ENCODE results near the gene COBL.
"Not testable (repeated sequence)": the region's sequence is repeated elsewhere in the genome, so short reads cannot be mapped to it uniquely, and the experiment has no call there.

Gene COBL

GRCh38 chr7:51230723-51231122, 85.9 kb downstream of the COBL start:
- DNase-seq (ENCODE audit: low read depth): no peak

GRCh38 chr7:51230324-51230625, 86.3 kb downstream of the COBL start:
- no peak for DNase-seq (ENCODE audit: low read depth)

DNA sequence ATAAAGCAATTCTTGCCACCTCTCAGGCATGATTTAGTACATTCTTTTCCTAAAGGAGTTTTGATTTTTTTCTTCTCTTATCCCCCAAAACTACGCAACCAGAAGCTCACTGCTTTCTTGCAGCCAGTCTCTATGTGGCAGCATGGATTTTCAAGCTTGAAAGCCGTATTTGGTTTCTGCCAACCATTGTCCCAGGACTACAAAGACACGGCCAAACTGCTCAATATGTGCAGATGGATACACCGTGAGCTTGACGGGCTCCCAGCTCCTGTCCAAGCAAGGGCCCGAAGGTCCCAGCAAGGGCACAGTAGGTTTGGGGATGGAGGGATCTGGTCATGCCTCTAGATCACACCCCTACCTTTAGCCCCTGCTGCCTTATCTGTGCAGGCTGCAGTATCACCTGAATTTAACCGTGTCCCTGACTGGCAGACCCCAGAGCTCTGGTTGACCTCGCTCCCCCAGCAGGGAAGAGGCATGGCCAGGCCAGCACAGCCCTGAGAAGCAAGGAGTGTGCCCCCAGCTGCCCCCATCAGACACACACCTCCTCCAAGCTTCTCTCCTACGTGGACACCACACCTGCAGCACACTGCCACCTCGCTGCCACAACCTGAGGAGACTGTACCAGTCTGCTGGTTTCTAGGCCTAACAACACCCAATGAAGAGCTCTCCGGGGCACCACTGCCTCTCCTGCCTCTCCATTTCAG, 86.8 kb downstream of the COBL start:
- no peak for DNase-seq (ENCODE audit: low read depth)

DNA sequence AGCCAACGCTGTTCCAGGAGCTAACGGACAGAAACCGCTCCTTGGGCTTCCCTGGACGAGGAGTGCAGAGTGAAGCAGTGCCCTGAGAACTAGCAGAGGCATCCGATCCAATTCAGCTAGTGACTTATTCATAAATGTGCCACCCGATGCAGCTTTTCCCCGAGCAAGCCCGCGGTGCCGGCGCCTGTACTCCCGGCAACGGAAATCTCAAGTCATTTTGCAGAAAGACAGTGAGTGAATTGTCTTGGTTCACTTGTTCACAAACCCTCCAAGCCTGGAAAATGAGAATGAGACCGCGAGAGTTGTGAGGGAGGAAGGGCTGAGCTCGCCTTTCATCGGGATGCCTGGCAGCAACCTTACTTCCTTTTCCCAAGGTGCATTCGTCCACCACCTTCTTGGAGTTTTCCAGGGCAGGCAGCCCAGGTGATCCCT, 87.5 kb downstream of the COBL start:
- DNase-seq (ENCODE audit: low read depth): no peak

- DNase-seq (ENCODE audit: low read depth): no peak
Observed at GRCh38 chr7:51228386-51228958, 88.1 kb downstream of the COBL start.

- no peak for DNase-seq (ENCODE audit: low read depth)
Observed at GRCh38 chr7:51227861-51228260, 88.7 kb downstream of the COBL start.

- no peak for DNase-seq (ENCODE audit: low read depth)
Observed at GRCh38 chr7:51226916-51227535, 89.6 kb downstream of the COBL start.

DNA sequence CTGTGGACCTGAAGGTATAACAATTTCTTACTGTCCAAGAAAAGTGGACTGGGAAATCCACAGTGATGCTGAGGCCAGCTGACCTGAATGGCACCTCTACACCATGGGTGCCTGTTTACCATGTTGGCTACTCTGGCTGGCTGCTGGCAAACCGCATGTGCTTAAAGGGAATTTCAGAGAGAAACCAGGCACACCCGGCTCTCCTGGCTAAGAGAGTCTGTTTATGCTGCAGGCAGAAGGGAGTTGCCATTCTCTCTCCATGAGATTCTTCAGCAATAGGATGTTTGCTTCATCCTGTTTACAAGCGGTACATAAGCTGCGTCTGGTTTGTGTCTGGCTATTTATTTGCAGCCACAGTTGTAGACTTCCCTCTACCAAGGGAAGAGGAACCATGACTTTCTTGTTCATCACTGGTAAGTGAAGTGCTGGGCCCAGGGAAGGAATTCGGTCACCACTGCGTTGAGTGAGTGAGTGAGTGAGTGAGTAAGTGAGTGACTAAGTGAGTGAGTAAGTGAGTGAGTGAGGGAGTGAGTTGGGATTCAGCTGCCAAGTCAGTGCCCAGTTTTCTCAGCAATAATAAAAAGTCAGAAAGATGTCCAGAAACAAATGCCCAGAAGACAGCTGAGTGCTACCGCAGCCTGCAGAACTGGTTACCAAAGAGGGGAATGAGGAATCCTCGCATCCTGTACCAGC, 90.4 kb downstream of the COBL start:
- no peak for DNase-seq (ENCODE audit: low read depth)

GRCh38 chr7:51224811-51225595, 91.6 kb downstream of the COBL start:
- no peak for DNase-seq (ENCODE audit: low read depth)

GRCh38 chr7:51223505-51223904, 93.1 kb downstream of the COBL start:
- DNase-seq (ENCODE audit: low read depth): no peak

- no peak for DNase-seq (ENCODE audit: low read depth)
Observed at GRCh38 chr7:51222916-51223315, 93.7 kb downstream of the COBL start.

GRCh38 chr7:51220226-51220625, 96.4 kb downstream of the COBL start:
- DNase-seq (ENCODE audit: low read depth): no peak

- no peak for DNase-seq (ENCODE audit: low read depth)
Observed at GRCh38 chr7:51219261-51219988, 97.2 kb downstream of the COBL start.

DNA sequence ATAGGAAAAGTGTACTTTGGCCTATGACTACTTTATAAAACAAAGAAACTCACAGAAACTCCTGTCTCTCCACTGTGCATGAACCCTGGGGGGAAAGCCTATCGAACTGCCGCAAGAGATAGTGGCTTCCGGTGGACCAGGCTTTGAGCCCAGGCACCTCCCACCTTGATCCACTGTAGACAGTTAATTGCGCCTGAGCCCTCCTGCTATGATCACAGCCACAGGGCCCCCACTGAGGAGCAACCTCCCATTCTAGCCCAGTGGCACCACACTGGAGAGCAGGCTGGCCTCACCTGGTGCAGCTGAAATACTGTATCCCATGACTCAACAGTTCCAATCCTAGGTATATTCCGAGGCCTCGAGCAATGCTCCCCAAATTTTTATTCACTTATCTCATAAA, 98.8 kb downstream of the COBL start:
- no peak for DNase-seq (ENCODE audit: low read depth)

DNA sequence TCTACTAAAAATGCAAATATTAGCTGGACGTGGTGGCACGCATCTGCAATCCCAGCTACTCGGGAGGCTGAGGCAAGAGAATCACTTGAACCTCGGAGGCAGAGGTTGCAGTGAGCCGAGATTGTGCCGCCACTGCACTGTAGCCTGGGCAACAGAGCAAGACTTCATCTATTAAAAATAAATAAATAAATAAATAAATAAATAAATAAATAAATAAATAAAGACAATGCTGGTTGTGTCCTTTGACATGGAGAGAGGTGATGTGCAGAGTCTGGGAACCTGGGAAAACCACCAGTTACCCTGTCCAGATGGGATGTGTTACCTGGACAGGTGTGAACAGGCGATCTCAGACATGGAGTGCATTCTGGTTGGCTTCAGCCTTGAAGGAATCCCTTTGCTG, 102.5 kb downstream of the COBL start:
- DNase-seq (ENCODE audit: low read depth): no peak

GRCh38 chr7:51213618-51214017, 103.0 kb downstream of the COBL start:
- no peak for DNase-seq (ENCODE audit: low read depth)

DNA sequence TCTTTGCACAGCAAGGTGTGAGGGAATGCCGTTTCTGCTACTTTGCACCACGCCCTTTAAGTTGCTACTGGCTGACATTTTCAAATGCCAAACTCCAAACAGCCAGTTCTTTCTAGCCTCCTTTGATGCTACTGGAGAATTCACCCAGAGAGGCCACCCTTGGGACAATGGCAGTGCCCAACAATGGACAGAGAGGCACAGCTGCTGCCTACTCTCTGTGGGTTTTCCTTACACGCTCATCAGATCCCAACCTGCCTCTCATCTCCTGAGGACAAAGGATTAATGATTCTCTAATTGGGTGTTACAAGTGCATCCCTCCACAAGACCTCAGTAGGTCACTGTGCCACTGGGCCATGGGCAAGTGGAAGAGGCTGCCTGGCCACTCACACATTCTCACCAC, 105.8 kb downstream of the COBL start:
- DNase-seq (ENCODE audit: low read depth): no peak

- DNase-seq (ENCODE audit: low read depth): no peak
Observed at GRCh38 chr7:51209426-51209825, 107.2 kb downstream of the COBL start.

DNA sequence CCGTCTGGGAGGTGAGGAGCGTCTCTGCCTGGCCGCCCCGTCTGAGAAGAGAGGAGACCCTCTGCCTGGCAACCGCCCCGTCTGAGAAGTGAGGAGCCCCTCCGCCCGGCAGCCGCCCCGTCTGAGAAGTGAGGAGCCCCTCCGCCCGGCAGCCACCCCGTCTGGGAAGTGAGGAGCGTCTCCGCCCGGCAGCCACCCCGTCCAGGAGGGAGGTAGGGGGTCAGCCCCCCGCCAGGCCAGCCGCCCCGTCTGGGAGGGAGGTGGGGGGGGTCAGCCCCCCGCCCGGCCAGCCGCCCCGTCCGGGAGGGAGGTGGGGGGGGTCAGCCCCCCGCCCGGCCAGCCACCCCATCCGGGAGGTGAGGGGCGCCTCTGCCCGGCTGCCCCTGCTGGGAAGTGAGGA, 108.5 kb downstream of the COBL start:
- not testable (repeated sequence) for DNase-seq (ENCODE audit: low read depth)

DNA sequence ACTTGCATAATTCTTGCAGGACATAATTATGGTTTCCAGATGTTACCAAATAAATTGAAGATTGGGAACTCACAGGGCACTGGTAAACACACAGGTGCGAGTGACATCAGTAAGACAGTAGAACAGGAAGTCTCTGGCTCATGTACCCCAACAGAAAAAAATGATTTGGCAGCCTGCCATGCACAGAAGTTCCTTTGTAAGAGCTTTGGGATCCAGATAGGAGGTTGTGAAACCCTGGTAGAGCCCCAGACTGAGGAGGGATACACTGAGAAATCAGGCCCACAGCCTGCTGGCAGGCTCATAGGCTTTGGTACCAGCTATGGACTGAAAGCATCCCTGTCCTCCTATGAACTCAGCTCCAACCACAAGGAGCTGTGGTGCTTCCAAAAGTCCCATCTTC, 118.0 kb downstream of the COBL start:
- DNase-seq (ENCODE audit: low read depth): no peak

GRCh38 chr7:51190969-51191368, 125.6 kb downstream of the COBL start:
- no peak for DNase-seq (ENCODE audit: low read depth)

- DNase-seq (ENCODE audit: low read depth): no peak
Observed at GRCh38 chr7:51189777-51190176, 126.8 kb downstream of the COBL start.

Data from HS-27A (cell line).